D721Med (cell line): Measurements from ENCODE around the gene CSPG4.
A peak's percentile ranks its signal among the peaks of the same experiment; 100 is the strongest.

Source experiments
- DNase-seq: peaks from one replicate; pipeline ENCODE4 v3.0.0; 2011; ENCODE audit warnings: low spot score; ENCODE audit not compliant: insufficient read length
- FAIRE-seq: peaks from 2 replicates; lab custom pipeline; 2011; peaks lifted over from hg19 to GRCh38; lab: Jason Lieb, UNC
- TF ChIP-seq, protein P1 (sequence below): IDR thresholded peaks from 2 replicates; pipeline ENCODE4 v1.5.1; 2012; ENCODE audit warnings: mild to moderate bottlenecking, control low read depth; ENCODE audit not compliant: insufficient read depth; ENCODE audit errors: missing control alignments

CSPG4 gene

DNA sequence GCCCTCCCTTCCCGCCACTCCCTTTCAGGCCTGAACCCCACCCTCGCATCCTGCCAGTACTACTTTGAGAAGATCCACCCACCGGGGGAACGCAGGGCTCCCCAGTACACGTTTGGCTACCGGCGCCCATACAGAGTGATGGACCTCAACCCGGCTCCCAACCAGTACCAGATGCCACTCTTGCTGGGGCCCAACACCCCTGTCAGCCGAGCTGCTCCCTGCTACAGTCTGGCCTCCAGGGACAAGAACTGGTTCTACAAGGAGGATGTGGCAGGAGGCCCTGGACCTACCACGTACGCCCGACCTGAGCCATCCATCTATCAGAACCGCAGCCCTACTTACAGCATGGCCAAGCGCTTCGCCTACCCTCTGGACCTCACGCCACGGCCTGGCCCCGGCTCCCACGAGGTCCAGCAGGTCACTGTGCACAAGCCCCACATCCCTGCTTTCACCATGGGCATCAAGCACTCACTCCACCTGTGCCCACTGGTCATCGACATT is 14.4 kb upstream of the CSPG4 start:
- peak; percentile 11 for DNase-seq
- FAIRE-seq = no peak
- TF ChIP-seq, protein P1, sequence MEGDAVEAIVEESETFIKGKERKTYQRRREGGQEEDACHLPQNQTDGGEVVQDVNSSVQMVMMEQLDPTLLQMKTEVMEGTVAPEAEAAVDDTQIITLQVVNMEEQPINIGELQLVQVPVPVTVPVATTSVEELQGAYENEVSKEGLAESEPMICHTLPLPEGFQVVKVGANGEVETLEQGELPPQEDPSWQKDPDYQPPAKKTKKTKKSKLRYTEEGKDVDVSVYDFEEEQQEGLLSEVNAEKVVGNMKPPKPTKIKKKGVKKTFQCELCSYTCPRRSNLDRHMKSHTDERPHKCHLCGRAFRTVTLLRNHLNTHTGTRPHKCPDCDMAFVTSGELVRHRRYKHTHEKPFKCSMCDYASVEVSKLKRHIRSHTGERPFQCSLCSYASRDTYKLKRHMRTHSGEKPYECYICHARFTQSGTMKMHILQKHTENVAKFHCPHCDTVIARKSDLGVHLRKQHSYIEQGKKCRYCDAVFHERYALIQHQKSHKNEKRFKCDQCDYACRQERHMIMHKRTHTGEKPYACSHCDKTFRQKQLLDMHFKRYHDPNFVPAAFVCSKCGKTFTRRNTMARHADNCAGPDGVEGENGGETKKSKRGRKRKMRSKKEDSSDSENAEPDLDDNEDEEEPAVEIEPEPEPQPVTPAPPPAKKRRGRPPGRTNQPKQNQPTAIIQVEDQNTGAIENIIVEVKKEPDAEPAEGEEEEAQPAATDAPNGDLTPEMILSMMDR = no peak

DNA sequence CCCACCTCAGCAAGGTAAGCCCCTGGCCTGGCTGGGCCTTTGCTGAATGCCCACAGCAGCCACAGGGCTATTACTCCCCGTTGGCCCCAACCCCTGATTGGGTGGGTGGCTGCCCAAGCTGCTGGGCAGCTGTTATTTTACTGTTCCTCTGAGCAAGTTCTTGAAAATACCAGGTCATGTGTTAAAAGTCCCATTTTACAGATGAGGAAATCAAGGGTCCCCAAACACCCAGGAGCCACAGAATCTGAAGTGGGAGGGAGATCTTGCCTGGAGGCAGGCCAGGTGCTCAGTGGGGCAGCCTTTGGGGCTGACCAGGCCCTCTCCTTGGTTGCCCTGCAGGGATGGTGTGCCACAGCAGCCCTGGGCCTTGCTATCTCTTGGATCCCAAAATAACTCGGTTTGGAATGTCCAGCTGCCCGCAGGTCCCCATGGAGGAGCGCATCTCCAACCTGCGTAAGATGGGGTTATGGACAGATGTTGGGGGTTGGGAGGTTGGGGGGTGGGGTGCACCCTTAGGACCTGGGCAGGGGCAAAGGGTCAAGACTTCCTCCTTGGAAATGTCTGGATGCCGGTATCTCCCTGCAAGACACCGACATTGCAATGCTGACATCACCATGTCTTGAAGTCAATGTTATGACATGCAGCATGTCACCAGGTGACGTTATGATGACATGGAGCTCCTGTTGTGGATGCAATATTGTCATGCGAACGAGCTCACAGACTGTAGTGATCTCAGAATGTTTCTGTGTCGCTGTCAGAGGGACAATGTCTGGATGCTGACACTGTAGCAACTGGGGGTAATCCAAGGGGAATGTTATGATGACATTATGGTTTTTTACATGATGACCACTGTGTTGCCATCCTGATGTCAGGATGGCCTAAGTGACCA is 13.3 kb upstream of the CSPG4 start:
- DNase-seq = peak; percentile 15

DNA sequence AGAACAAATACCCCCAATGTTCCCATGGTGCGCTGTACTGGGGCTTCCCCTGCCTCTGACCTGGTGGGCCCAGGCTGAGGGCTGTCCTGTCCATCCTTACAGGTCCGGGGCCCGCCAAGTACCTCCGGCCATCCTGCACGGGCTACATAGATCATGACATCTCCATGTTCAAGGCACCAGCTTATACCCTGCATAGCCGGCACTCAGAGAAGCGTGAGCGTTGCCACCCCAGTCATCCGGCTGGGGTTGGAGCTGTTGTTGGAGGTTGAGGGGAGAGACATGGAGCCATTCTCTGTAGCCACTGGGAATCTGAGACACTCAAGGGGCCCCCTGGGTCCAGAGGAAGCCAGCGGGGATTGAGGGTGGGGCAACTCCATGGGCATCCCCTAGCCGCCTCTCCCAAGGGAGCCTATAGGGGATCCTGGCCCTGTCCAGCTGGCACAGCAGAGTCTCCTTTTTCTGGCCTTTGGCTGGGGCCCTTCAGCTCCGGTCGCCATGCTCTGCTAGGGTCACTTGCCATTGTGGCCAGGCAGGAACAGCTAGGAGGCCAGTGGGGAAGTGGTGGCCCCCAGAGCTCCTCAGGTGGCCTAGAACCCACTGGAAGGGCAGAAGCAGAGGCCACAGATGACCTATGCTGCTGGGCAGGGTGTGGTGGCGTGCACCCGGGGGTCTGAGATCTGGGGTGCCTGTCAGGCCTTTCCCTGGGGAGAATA is 12.5 kb upstream of the CSPG4 start:
- DNase-seq (no peak), FAIRE-seq (no peak)
- TF ChIP-seq, protein P1 = no peak

More for the DNA sequence above, 13.3 kb upstream of the CSPG4 start:
- FAIRE-seq = no peak
- TF ChIP-seq, protein P1 = no peak

DNA sequence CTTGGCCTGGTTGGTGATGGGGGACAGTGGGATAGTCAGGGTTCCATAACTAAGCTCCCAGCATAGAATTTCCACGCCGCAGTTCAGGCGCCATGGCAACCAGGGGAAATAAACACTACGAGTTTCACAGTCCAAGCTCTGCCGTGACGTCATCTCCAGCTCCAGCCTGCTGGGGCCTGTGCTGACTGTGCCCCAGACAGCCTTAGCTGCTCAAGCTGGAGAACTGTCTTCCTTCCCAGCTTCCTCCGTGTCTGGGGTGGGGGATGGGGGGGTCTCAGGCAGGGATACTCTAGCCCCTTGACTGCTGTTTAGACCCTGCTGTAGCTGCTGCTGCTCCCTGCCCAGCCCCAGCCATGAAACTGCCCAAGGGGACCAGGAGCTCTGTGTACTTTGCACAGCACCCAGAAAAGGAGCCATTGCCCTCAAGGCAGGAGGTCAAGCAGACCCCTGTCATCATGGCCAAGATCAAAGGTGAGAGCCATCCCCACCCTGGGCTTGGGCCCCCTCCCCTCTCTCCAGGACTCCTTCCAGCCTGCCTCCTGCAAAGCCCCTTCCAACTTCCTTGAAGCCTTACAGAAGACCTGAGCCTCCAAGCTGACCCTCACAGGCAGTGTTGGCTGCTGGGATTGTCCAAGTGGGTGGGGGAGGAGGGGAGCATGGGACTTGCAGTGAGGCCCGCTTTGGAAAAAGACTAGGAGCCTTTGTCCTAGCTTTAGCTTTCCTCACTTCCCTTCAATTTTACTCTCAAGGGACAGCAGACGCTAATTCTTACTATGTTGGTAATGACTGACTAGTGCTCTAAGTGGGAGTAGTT is 11.4 kb upstream of the CSPG4 start:
- DNase-seq (no peak), FAIRE-seq (no peak)
- TF ChIP-seq, protein P1 = no peak

DNA sequence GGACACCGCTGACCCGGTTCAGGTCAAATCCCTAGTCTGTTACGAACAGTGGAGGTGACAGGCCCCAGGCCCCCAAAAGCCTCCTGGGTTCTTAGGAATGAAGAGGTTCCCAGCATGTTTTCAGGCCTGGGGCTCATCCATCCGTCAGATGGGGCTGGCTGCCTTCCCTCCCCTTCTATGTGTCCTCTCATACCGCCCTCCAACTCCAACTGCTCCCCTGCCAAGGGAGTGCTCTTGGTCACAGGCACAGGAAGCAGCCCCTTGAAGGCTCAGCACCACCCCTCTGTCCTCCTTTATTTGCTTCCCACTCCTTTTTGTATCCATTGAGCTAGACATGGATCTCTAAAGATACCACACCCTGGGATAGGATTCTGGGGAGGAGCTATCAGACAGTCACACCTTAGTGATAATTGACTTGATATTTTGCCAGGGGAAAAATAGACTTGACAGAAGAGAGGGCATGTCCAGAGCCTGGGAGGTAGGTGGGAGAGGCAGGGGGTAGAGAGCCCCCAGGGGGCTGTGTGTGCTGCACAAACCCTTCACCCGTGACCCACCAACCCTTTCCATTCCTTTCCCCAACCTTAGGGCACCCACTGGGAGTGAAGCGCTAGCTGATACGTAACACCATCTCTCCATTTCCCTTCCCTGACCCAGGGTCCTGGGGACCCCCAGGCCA is 10.7 kb upstream of the CSPG4 start:
- no peak for DNase-seq
- no peak for FAIRE-seq
- TF ChIP-seq, protein P1 = no peak
